Natural killer cell (primary cell): ENCODE data around the gene OR10A4. TPM values are rescaled to one million over a fixed set of nuclear protein-coding genes. Genes with fewer than 3 reads are reported as not detected.

Experiments used
- ATAC-seq, 3 donors: fragments of 150-1000 bp in 2 of 3; fragments of 200-7000 bp in 1 of 3; cut with Tn5 transposase; 1 replicate in 1 of 3; 2 replicates in 2 of 3; pipeline ENCODE4 v1.10.0; 2021; ENCODE audit warnings: mild to moderate bottlenecking in 2 of 3, moderate library complexity in 2 of 3
- DNase-seq, 2 donors: peaks; one replicate each; pipeline versions ENCODE4 v3.0.0 to v3.0.0-alpha.2; 2013 to 2021; ENCODE audit warnings: mixed read lengths in 1 of 2
- H3K27ac ChIP-seq: one replicate; pipeline ENCODE4 v1.5.1; 2013; ENCODE audit warnings: mild to moderate bottlenecking, low read length
- H3K27me3 ChIP-seq: one replicate; pipeline ENCODE4 v1.6.1; 2013; ENCODE audit warnings: low read length; ENCODE audit not compliant: control insufficient read depth, insufficient read depth
- H3K36me3 ChIP-seq: one replicate; pipeline ENCODE4 v1.6.1; 2013; ENCODE audit warnings: low read length; ENCODE audit not compliant: control insufficient read depth, insufficient read depth
- H3K4me1 ChIP-seq: one replicate; pipeline ENCODE4 v1.6.1; 2013; ENCODE audit warnings: low read length; ENCODE audit not compliant: control insufficient read depth, insufficient read depth
- H3K4me3 ChIP-seq: one replicate; pipeline ENCODE4 v1.5.1; 2013; ENCODE audit warnings: low read length
- H3K9me3 ChIP-seq: one replicate; pipeline ENCODE4 v1.6.1; 2013; ENCODE audit warnings: low read length; ENCODE audit not compliant: control insufficient read depth, insufficient read depth
- H3K27ac Mint-ChIP-seq, 2 donors: one replicate each; pipeline ENCODE4 v1.8.0; 2022; ENCODE audit warnings: mild to moderate bottlenecking in 2 of 2, mixed read lengths in 2 of 2, moderate library complexity in 1 of 2
- H3K27me3 Mint-ChIP-seq, 2 donors: one replicate each; pipeline ENCODE4 v1.8.0; 2022; ENCODE audit warnings: low read depth in 2 of 2, mixed read lengths in 2 of 2
- H3K36me3 Mint-ChIP-seq: one replicate; pipeline ENCODE4 v1.8.0; 2022; ENCODE audit warnings: mixed read lengths
- H3K4me1 Mint-ChIP-seq, 2 donors: one replicate each; pipeline ENCODE4 v1.8.0; 2022; ENCODE audit warnings: mixed read lengths in 2 of 2
- H3K4me3 Mint-ChIP-seq: one replicate; pipeline ENCODE4 v1.8.0; 2022; ENCODE audit warnings: mild to moderate bottlenecking, moderate library complexity, mixed read lengths
- H3K9me3 Mint-ChIP-seq, 2 donors: one replicate each; pipeline ENCODE4 v1.8.0; 2022; ENCODE audit warnings: mixed read lengths in 2 of 2
- WGBS: methylation state at CpG from one replicate; pipeline ENCODE4 v1.1.7; 2013; ENCODE audit warnings: missing lambda C conversion rate; ENCODE audit not compliant: insufficient coverage; 5-methylcytosine and 5-hydroxymethylcytosine counted together
- intact Hi-C: fragments of 100-400 bp; cut with micrococcal nuclease; formaldehyde crosslinking; loops from one replicate; pipeline ENCODE4 v1.14.2; 2022
- total RNA-seq, 4 donors: library from RNA; stranded (reverse); fragments of 120-200 nt in 1 of 4; gene quantifications; one replicate each; pipeline versions ENCODE4 v1.2.3 to v1.2.4, GENCODE V29; 2013 to 2022
- TF ChIP-seq, protein P1 (sequence below): fragments of 200-600 bp; IDR thresholded peaks from one replicate; pipeline ENCODE4 v1.8.0; 2022; ENCODE audit warnings: antibody characterized with exemption

The OR10A4 gene
- total RNA-seq, 3 donors from 2014 or later (not counting 1 experiment from before 2014, with no cell fraction given), result not detected

DNA sequence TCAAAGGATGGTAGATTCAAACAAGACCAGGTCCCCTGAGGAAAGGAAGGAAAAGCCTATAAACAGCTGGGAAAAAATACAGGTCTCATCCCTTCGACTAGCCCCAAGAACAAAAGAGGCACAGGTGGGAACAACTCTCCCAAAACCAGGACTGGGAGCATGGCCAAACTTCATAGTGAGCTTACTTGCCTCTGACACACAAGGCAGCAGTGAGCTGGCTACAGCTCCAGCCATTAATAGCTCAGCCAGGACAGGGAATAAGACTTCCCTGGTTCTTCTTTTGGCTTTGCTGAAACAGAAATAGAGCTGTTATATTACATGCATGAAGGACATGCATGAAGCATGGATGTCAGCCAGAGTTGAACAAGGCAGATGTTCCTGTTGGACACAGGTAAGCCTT lies 13.5 kb upstream of the OR10A4 start, which contains the start of gene OR10A2:
OR10A2 (plus strand) TSS at position 97 of the 400 bp plus-strand sequence. CDS start 6,698 bp downstream, outside the sequence.
- no peak within 1 kb of the TSS for H3K4me3 ChIP-seq
- H3K9me3 Mint-ChIP-seq, result peaks cover 0 to 5% of the 10 kb centered on the region in 2 donors
- intact Hi-C loops, result no loop called here
- no peaks in the 10 kb centered on the region for H3K36me3 ChIP-seq
- H3K4me1 Mint-ChIP-seq, result no peaks in the 10 kb centered on the region
- no peaks in the 10 kb centered on the region for H3K27me3 ChIP-seq
- ATAC-seq, result no peak
- no peak within 1 kb of the TSS for H3K4me3 Mint-ChIP-seq
- no peak within 1 kb of the TSS for H3K27ac Mint-ChIP-seq
- H3K9me3 ChIP-seq, result no peaks in the 10 kb centered on the region
- no peak within 1 kb of the TSS for H3K27ac ChIP-seq
- no peak for DNase-seq
- no peaks in the 10 kb centered on the region for H3K4me1 ChIP-seq
- H3K36me3 Mint-ChIP-seq, result no peaks in the 10 kb centered on the region
- WGBS, result 75% methylated on average over 1 of the region's 1 CpG
- TF ChIP-seq, protein P1, sequence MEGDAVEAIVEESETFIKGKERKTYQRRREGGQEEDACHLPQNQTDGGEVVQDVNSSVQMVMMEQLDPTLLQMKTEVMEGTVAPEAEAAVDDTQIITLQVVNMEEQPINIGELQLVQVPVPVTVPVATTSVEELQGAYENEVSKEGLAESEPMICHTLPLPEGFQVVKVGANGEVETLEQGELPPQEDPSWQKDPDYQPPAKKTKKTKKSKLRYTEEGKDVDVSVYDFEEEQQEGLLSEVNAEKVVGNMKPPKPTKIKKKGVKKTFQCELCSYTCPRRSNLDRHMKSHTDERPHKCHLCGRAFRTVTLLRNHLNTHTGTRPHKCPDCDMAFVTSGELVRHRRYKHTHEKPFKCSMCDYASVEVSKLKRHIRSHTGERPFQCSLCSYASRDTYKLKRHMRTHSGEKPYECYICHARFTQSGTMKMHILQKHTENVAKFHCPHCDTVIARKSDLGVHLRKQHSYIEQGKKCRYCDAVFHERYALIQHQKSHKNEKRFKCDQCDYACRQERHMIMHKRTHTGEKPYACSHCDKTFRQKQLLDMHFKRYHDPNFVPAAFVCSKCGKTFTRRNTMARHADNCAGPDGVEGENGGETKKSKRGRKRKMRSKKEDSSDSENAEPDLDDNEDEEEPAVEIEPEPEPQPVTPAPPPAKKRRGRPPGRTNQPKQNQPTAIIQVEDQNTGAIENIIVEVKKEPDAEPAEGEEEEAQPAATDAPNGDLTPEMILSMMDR, result no peak
- H3K27me3 Mint-ChIP-seq, result peaks cover 0 to 13% of the 10 kb centered on the region in 2 donors

- H3K9me3 Mint-ChIP-seq, result peaks cover 0 to 5% of the 10 kb centered on the region in 2 donors
- H3K27me3 ChIP-seq, result no peaks in the 10 kb centered on the region
- TF ChIP-seq, protein P1, result no peak
- DNase-seq (no peak), ATAC-seq (no peak)
- no peak overlapping the region for H3K4me3 Mint-ChIP-seq
- no peaks in the 10 kb centered on the region for H3K4me1 ChIP-seq
- H3K4me1 Mint-ChIP-seq, result no peaks in the 10 kb centered on the region
- H3K27ac Mint-ChIP-seq, result no peak overlapping the region
- no peaks in the 10 kb centered on the region for H3K36me3 Mint-ChIP-seq
- intact Hi-C loops, result no loop called here
- H3K9me3 ChIP-seq, result no peaks in the 10 kb centered on the region
- no peak overlapping the region for H3K27ac ChIP-seq
- WGBS, result no CpG with 5 or more reads among the region's 1 CpG
- H3K27me3 Mint-ChIP-seq, result peaks cover 0 to 3% of the 10 kb centered on the region in 2 donors
- H3K36me3 ChIP-seq, result no peaks in the 10 kb centered on the region
- H3K4me3 ChIP-seq, result no peak overlapping the region
Observed at GRCh38 chr11:6864438-6864837, 12.0 kb upstream of the OR10A4 start.

- no peaks in the 10 kb centered on the region for H3K36me3 Mint-ChIP-seq
- no CpG with 5 or more reads among the region's 1 CpG for WGBS
- no peaks in the 10 kb centered on the region for H3K9me3 Mint-ChIP-seq
- H3K27ac Mint-ChIP-seq, result no peak overlapping the region
- TF ChIP-seq, protein P1, result no peak
- H3K4me1 ChIP-seq, result no peaks in the 10 kb centered on the region
- H3K4me3 Mint-ChIP-seq, result no peak overlapping the region
- no peak overlapping the region for H3K27ac ChIP-seq
- DNase-seq, result no peak
- H3K27me3 ChIP-seq, result no peaks in the 10 kb centered on the region
- no peaks in the 10 kb centered on the region for H3K36me3 ChIP-seq
- H3K27me3 Mint-ChIP-seq, result peaks cover 0 to 10% of the 10 kb centered on the region in 2 donors
- intact Hi-C loops, result no loop called here
- no peaks in the 10 kb centered on the region for H3K9me3 ChIP-seq
- no peak overlapping the region for H3K4me3 ChIP-seq
- no peak for ATAC-seq
- H3K4me1 Mint-ChIP-seq, result no peaks in the 10 kb centered on the region
Observed at GRCh38 chr11:6871278-6871677, 5.1 kb upstream of the OR10A4 start.

GRCh38 chr11:6875761-6876160 lies 664 bp upstream of the OR10A4 start:
- no peaks in the 10 kb centered on the region for H3K36me3 Mint-ChIP-seq
- WGBS, result 100% methylated on average over 1 of the region's 2 CpGs

More at GRCh38 chr11:6875761-6876160, 664 bp upstream of the OR10A4 start:
- Histone ChIP-seq H3K27me3 (no peaks in the 10 kb centered on the region), H3K36me3 (no peaks in the 10 kb centered on the region), H3K4me1 (no peaks in the 10 kb centered on the region), H3K27ac (no peak overlapping the region), H3K4me3 (no peak overlapping the region), H3K9me3 (no peaks in the 10 kb centered on the region)
- H3K9me3 Mint-ChIP-seq, result peaks cover 0 to 3% of the 10 kb centered on the region in 2 donors
- DNase-seq (no peak), ATAC-seq (no peak)
- no peak overlapping the region for H3K27ac Mint-ChIP-seq
- intact Hi-C loops, result no loop called here
- peaks cover 2 to 7% of the 10 kb centered on the region in 2 donors for H3K27me3 Mint-ChIP-seq
- H3K4me3 Mint-ChIP-seq, result no peak overlapping the region
- no peaks in the 10 kb centered on the region for H3K4me1 Mint-ChIP-seq
- TF ChIP-seq, protein P1, result no peak
